ENCODE results near the gene LACTBL1.

- no peak for TF ChIP-seq SIX5 (IDR thresholded peaks at IDR 0.05; ENCODE audit: low read depth, low read length)
- TF ChIP-seq SP2 (IDR thresholded peaks at IDR 0.05; ENCODE audit: low read length), result no peak
- no peak for TF ChIP-seq MAX (IDR thresholded peaks at IDR 0.05)
- TF ChIP-seq CTCF (IDR thresholded peaks at IDR 0.05; ENCODE audit: control extremely low read depth in 1 of 3, insufficient read depth in 1 of 3, low read depth in 1 of 3, low read length in 3 of 3), result no peak
- no peak for TF ChIP-seq CREB1 (IDR thresholded peaks at IDR 0.05)
- TF ChIP-seq KDM1A (IDR thresholded peaks at IDR 0.05; ENCODE audit: borderline replicate concordance, low read length), result no peak
- no peak for TF ChIP-seq TBP (IDR thresholded peaks at IDR 0.05; ENCODE audit: low read depth, low read length)
- TF ChIP-seq POLR2A (IDR thresholded peaks at IDR 0.05; ENCODE audit: control extremely low read depth in 1 of 2, low read depth in 2 of 2, low read length in 2 of 2), result no peak
- no peak for TF ChIP-seq EZH2 (IDR thresholded peaks at IDR 0.05; ENCODE audit: low read depth, low read length, severe bottlenecking)
- TF ChIP-seq BRCA1 (IDR thresholded peaks at IDR 0.05; ENCODE audit: low read depth, low read length), result no peak
- TF ChIP-seq NRF1 (IDR thresholded peaks at IDR 0.05; ENCODE audit: low read depth, low read length), result no peak
Measured at GRCh38 chr1:23021834-23022233, 49.2 kb upstream of the LACTBL1 start.

Measured in H1 (cell line).